Osteocyte (in vitro differentiated cells): ENCODE data around the gene ALG9. TPM values are rescaled to one million over a fixed set of nuclear protein-coding genes. Genes with fewer than 3 reads are reported as not detected.

Experiments used
- DNase-seq: peaks from one replicate; pipeline ENCODE4 v3.0.0; 2021; ENCODE audit warnings: mixed read lengths; ENCODE audit not compliant: unreplicated experiment; ENCODE audit errors: extremely low spot score
- H3K27ac Mint-ChIP-seq: one replicate; pipeline ENCODE4 v1.8.0; 2021; ENCODE audit warnings: mild to moderate bottlenecking, mixed read lengths; ENCODE audit not compliant: unreplicated experiment
- H3K27me3 Mint-ChIP-seq: one replicate; pipeline ENCODE4 v1.8.0; 2021; ENCODE audit warnings: mixed read lengths; ENCODE audit not compliant: unreplicated experiment
- H3K36me3 Mint-ChIP-seq: one replicate; pipeline ENCODE4 v1.8.0; 2021; ENCODE audit warnings: mixed read lengths; ENCODE audit not compliant: unreplicated experiment
- H3K4me1 Mint-ChIP-seq: one replicate; pipeline ENCODE4 v1.8.0; 2021; ENCODE audit warnings: mixed read lengths; ENCODE audit not compliant: unreplicated experiment
- H3K4me3 Mint-ChIP-seq: one replicate; pipeline ENCODE4 v1.8.0; 2021; ENCODE audit warnings: mild to moderate bottlenecking, moderate library complexity, mixed read lengths; ENCODE audit not compliant: unreplicated experiment
- H3K9me3 Mint-ChIP-seq: one replicate; pipeline ENCODE4 v1.8.0; 2021; ENCODE audit warnings: mixed read lengths; ENCODE audit not compliant: unreplicated experiment
- total RNA-seq: library from RNA; stranded (reverse); gene quantifications from 2 replicates; pipeline ENCODE4 v1.2.1, GENCODE V29; 2021
- TF ChIP-seq, protein P1 (sequence below): fragments of 200-600 bp; sonication (generic); IDR thresholded peaks from 2 replicates; pipeline ENCODE4 v1.5.0; 2021; ENCODE audit warnings: antibody characterized with exemption, mild to moderate bottlenecking, moderate library complexity

ALG9 gene
- total RNA-seq, 1 donor from 2014 or later: 41.7 TPM

DNA sequence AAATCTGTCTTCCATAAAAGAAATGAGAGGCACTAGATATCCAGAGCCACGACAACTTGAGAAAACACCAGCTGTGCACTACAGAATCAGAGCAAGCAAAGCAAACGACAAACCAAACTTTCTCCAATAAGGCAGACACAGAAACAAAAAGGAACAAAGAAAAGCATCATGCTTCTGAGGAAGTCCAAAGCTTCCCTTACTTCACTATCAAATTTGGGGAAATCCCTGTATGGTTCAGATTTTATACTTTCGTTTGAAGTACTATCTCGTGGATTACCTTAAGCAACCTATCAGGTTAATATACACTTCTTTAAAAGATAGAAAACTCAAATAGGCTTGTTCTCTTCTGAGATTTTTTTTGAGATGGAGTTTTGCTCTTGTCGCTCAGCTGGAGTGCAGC lies 27.7 kb downstream of the ALG9 start:
- Mint-ChIP-seq H3K4me1 (peaks cover 29% of the 10 kb centered on the region), H3K27me3 (no peaks in the 10 kb centered on the region), H3K9me3 (no peaks in the 10 kb centered on the region), H3K36me3 (peaks cover 8% of the 10 kb centered on the region), H3K4me3 (no peak overlapping the region), H3K27ac (no peak overlapping the region)
- TF ChIP-seq, protein P1, sequence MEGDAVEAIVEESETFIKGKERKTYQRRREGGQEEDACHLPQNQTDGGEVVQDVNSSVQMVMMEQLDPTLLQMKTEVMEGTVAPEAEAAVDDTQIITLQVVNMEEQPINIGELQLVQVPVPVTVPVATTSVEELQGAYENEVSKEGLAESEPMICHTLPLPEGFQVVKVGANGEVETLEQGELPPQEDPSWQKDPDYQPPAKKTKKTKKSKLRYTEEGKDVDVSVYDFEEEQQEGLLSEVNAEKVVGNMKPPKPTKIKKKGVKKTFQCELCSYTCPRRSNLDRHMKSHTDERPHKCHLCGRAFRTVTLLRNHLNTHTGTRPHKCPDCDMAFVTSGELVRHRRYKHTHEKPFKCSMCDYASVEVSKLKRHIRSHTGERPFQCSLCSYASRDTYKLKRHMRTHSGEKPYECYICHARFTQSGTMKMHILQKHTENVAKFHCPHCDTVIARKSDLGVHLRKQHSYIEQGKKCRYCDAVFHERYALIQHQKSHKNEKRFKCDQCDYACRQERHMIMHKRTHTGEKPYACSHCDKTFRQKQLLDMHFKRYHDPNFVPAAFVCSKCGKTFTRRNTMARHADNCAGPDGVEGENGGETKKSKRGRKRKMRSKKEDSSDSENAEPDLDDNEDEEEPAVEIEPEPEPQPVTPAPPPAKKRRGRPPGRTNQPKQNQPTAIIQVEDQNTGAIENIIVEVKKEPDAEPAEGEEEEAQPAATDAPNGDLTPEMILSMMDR: no peak
- DNase-seq: no peak

DNA sequence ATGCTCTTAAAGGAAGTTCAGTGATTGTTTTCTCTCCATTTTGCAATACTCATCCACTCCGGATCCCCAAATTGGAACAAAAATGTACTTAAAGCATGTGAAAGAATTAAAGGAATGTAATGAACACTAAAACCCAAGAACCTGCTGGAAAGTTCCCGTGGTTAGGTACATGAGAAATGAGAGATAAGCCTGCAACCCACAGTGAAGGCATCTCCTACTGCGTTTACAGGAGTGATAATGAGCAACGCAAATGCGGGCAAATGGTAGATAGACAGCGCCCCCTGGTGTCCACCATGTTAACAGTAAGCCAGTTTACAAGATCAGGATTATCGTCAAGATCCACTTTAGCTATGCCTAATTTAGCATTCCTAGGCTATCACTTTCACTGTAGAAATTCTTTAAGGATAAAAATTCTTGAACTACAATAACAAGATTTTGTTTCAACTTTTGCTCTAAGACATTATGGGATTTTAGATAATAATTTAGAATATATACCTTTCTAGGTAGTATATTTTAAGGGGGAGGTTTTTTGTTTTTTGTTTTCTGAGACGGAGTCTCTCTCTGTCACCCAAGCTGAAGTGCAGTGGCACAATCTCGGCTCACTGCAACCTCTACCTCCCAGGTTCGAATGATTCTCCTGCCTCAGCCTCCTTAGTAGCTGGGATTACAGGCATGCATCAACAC lies 29.9 kb downstream of the ALG9 start:
- no peak overlapping the region for H3K27ac Mint-ChIP-seq
- DNase-seq: peak; percentile 92

DNA sequence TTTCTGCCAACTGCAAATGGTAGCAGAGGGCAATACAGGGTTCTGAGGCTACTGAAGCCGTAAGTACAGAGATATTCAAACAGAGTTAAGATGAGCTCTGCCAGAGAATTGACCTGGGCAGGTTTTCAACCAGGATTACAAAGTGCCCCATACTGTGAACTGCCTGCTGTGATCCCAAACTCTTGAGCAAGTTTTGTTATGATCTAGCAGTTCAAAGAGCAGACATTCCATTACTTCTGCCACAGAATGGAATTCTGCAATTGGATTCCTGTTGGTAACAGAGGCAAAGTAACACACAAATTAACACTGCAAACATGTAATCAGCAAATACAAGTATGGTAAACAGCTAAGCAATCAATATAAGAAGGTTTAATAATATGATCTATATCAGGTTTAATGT lies 31.2 kb downstream of the ALG9 start:
- Mint-ChIP-seq H3K27me3 (no peaks in the 10 kb centered on the region), H3K27ac (no peak overlapping the region), H3K9me3 (no peaks in the 10 kb centered on the region), H3K4me3 (no peak overlapping the region), H3K4me1 (peaks cover 25% of the 10 kb centered on the region), H3K36me3 (peaks cover 24% of the 10 kb centered on the region)
- no peak for DNase-seq
- TF ChIP-seq, protein P1: no peak

More for the DNA sequence above, 29.9 kb downstream of the ALG9 start:
- Mint-ChIP-seq H3K4me1 (peaks cover 19% of the 10 kb centered on the region), H3K27me3 (no peaks in the 10 kb centered on the region), H3K9me3 (no peaks in the 10 kb centered on the region), H3K36me3 (peaks cover 19% of the 10 kb centered on the region), H3K4me3 (no peak overlapping the region)
- TF ChIP-seq, protein P1: peak; percentile 92

DNA sequence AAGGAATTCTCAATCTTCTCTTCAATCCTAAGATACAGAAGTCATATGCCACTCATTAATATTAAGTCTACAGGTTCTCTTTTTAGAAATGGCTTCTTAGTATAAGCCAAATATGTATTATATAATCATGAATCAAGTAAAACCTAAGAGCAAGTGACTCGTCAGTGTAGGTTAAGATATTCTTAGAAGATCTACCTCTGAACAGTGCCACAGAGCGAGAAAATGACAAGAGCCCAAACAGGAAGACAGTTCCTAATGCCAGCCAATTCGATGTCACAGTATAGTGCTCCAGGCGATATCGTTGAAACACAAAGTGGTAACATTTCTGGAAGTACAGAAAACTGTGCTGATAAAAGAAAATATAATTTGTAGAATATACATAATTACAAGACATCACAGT lies 33.3 kb downstream of the ALG9 start:
- H3K4me3 Mint-ChIP-seq: no peak overlapping the region
- peaks cover 27% of the 10 kb centered on the region for H3K36me3 Mint-ChIP-seq
- peaks cover 39% of the 10 kb centered on the region for H3K4me1 Mint-ChIP-seq
- H3K27me3 Mint-ChIP-seq: no peaks in the 10 kb centered on the region
- no peaks in the 10 kb centered on the region for H3K9me3 Mint-ChIP-seq
- DNase-seq: no peak
- TF ChIP-seq, protein P1: no peak
- no peak overlapping the region for H3K27ac Mint-ChIP-seq

DNA sequence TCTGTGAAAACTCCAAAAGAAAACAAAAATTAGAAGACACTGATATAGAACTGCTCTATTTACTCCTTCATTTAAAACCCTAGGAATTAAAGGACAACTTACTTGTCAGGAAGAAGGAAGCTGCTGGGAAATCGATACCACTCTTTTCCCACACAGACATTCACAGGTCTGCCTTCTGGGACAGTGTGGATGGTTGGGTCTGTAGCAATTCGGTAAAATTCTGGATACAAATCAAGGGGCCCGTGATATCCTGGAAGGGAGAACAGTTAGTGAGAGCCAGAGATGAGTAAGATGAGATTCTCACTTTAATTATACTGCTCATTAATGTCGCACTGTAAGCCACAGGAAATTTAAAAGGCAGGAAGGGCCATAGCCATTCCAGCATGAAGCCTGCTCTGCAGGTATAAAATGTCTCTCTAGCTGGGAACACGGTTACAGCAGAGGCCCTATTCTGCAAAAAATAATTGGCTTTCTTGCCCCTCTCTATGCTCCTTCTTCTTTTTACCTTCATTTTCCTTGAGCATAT lies 34.0 kb downstream of the ALG9 start:
- H3K36me3 Mint-ChIP-seq: peaks cover 27% of the 10 kb centered on the region
- H3K9me3 Mint-ChIP-seq: no peaks in the 10 kb centered on the region
- H3K27ac Mint-ChIP-seq: no peak overlapping the region
- peaks cover 39% of the 10 kb centered on the region for H3K4me1 Mint-ChIP-seq
- no peaks in the 10 kb centered on the region for H3K27me3 Mint-ChIP-seq
- DNase-seq: no peak
- no peak overlapping the region for H3K4me3 Mint-ChIP-seq
- TF ChIP-seq, protein P1: no peak
